NK-92 (cell line): Measurements from ENCODE around the gene SEBOX.

Experiments used
- DNase-seq: peaks from one replicate; lab custom pipeline; 2025; ENCODE audit not compliant: unreplicated experiment; lab: John Stamatoyannopoulos, UW

Gene SEBOX

DNA sequence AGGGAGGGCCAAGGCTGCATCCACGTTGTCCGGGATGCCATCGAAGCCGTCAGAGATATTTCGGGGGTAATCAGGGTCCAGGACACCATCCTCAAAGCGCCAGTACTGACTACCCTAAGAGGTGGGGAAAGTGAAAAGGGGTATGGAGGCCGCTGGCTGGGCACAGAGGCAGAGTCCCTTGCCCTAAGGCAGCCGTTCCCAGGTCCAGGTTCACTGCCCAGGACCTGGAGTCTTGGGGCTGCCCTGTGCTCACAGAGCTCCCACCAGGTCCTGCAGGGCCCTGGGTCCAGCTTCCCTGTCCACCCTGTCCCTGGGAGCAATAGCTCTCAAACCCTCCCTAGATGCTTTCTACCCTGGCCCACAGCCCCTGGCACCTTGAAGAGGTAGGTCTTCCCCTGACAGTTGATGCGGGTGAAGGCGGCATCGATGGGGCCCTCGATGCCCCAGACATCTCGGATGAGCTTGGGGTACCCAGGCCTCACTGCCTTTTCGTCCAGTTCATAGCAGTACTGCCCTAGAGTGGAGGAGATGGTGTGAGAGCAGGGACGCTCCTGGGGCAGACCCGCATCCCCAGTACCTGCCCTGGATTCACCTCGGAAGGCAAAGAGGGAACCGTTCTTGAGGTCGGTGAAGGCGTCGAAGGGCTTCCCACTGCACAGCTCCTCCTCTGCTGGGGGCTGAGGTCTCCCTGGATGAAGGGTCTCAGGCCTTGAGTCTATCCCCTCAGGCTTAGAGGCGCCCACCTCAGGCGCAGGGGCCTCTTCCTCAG is 4.1 kb upstream of the SEBOX start:
- DNase-seq = no peak

- DNase-seq = no peak
These were observed 3.4 kb upstream of the SEBOX start for GRCh38 chr17:28368306-28368831.

DNA sequence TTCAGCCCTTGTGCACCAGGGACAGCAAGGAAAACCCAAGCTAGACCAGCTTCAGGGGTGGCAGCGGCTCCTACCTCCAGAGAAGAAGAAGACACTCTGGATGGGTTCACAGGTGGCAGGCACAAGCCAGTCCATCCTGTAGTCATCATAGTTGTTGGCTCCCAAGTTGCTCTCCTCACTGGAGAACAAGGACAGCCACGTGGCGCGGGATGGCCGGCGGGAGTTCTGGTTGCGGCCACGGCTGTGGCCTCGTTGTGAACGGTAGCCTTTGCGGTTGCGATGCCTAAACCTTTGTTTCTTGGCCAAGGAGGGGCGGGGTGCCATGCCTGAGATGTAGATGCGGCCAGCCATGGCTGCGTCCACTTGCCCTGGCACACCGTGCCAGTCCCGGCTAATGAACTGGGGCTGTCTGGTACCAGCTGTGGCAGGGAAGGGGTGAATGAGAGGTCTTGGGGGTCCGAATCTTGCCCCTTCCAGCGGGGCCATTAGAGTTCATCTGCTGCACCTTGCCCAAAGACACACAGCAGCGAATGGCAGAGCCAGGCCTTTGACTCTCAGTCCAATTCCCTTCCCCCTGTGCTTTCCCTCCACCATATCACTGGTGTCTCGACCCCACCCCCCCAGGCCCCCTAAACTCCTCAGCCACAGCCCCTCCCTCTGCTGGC is 2.8 kb upstream of the SEBOX start:
- no peak for DNase-seq

DNA sequence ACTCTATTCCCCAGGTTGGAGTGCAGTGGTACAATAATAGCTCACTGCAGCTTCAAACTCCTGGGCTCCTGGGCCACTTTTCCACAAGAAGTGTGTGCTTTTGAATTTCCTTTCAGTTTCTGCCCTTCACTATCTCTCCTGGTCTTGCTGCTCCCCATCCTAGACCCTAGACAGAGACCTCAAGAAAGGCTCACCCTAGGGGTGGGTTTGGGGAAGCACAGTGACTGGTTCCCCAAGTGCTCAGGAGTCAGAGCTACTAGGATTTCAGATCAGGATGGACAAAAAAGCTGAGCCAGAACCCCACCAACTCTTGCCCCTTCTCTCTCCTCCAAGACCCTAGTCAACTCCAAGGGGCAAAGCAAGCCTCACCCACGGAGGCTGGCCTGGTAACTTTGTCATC is 1.6 kb upstream of the SEBOX start:
- no peak for DNase-seq

- no peak for DNase-seq
These were observed 488 bp upstream of the SEBOX start for GRCh38 chr17:28365487-28365886.

DNA sequence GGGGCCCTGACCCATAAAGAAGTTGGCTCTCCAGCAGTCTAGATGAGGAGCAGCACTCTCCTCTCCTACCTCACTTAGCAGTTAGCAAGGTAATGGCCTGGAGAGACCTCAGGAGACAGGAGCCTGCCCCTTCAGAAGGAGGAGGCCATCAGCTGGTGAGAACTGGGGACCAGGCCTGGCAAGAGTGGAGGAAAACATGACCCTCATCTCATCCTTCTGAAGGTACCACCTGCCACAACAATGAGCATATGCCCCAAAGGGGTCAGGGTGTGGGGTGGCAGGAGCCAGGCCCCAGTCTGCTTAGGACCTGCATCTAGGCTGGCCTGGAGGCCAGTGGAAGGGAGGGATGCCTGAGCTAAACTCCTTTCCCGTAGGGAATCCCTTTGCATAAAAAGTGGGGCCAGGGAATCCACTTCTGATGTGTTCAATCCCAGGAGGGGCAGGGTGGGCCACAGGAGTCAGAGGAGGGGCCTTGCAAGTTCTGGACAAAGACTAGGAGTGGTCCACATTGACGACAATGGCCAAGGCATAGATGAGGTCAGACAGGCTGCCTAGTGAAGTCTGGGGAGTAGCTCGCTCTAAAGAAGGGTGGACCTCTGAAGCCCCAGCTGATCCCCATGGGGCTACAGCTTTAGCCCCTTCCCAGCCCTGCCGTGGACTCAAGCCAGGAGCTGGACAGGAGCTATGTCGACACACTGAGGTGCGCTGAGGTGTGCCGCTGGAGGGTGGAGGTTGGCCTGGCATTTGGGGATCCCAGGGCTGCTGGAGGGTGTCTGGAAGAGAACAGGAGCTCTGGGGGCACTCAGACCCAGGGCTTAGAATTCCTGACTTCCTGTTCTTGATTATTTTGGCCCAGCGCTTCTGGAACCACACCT is 986 bp downstream of the SEBOX start:
- DNase-seq = no peak

DNA sequence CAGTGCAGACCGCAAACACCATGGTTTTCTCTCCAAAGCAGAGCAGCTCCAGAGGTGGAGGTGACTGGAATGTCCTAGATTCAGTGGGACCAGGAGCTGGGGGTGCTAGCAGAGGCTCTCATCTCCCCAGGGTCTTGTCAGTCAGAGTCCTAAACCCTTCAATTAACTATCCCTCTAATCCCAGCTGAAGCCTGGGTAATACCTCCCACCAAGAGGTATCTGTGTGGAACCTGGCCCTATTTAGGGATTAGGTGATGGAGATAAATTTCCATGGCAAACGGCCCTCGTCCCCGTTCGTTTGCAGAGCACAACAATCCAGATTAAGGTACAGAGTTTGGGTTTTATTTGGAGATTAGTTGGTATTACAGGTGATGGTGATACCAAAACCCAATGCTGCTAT is 1.8 kb downstream of the SEBOX start:
- DNase-seq = no peak

GRCh38 chr17:28357901-28358197 is 7.2 kb downstream of the SEBOX start:
- DNase-seq = no peak

DNA sequence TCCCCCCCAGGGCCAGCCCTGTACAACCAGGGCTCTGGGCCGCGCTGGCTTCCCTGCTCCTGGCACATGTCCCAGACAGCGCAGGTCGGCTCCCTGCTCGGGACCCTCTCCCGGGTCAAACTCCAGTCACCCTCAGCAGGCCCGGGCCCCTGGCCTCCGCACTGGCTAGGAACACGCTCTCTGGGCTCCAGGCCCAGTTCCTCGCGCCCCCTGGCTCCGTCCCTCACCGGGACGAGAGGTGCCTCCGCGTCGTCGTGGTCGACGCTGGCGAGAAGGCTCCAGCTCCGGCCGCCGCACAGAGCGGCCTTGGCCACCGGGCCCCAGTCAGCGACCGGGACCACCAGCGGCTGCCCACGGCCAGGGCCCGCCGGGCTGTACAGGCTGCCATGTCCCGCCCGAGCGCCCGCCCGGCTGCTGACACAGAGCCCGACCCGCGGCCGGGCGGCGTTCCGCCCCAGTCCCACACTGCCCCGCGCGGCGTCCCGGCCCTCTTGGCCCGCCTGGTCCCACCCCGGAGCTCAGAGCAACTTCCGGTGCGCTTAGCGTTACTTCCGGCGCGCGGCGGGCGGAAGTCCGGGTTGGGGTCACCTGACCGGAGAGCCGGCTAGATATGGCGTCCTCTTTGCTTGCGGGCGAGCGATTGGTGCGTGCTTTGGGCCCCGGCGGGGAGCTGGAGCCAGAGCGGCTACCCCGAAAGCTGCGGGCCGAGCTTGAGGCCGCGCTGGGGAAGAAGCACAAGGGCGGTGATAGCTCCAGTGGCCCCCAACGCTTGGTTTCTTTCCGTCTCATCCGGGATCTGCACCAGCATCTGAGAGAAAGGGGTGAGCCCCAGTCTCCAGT is 7.7 kb downstream of the SEBOX start, which contains the start of gene POLDIP2:
TSS of gene POLDIP2 (minus strand) at position 467 of the 840 bp plus-strand sequence. CDS start at position 388, 79 bp downstream.
- DNase-seq = peak; percentile 70

DNA sequence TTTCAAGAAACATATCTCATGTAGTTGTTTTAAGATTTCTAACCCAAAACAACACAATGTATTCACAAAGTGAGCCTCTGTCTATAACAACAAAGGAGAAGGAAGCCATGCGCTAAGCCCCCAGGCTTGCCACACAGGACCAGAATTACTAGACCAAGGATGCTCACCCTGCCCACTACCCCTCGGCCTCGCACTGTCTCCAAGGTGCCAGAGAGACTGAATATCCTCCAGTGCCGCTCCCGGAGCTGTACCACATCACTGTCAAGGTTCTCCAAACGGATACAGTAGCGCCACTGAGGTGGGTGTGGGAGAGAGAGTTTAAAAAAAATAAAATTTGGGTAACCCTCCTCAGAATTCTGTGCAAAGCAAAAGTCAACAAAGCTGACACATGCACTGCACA is 14.7 kb downstream of the SEBOX start:
- no peak for DNase-seq

- no peak for DNase-seq
These were observed 16.0 kb downstream of the SEBOX start for GRCh38 chr17:28348979-28349378.

DNA sequence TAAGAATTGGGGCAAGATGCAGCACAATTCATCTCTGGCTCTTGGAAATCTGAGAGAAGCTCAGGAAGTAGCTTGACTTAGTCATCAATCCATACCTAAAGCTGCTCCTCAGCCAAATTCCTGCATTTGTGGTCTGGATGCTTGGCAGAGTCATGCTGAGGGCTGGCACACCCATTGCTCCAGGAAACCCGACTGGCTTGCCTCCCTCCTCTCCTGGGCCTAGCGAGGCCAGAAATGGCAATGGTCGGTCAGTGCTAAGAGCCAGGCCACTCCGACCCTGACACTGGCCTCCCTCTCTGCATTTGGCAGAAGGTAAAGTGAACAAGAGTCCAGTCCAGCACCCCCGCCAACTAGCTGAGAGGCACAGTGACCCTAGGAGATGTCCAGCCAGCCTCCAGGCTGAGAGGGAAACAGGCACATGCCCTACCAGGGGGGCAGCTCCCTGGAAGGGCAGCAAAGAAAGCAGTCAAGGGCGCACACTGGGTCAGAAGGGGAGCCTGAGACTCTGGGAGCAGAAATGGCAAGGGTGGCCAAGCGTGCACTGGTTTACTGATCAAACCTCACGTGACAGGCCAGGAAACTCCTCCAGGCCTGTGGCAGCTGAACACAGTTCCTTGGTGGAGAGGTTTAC is 17.6 kb downstream of the SEBOX start:
- no peak for DNase-seq

- no peak for DNase-seq
These were observed 18.2 kb downstream of the SEBOX start for GRCh38 chr17:28346746-28347246.

- no peak for DNase-seq
These were observed 18.8 kb downstream of the SEBOX start for GRCh38 chr17:28346199-28346580.

DNA sequence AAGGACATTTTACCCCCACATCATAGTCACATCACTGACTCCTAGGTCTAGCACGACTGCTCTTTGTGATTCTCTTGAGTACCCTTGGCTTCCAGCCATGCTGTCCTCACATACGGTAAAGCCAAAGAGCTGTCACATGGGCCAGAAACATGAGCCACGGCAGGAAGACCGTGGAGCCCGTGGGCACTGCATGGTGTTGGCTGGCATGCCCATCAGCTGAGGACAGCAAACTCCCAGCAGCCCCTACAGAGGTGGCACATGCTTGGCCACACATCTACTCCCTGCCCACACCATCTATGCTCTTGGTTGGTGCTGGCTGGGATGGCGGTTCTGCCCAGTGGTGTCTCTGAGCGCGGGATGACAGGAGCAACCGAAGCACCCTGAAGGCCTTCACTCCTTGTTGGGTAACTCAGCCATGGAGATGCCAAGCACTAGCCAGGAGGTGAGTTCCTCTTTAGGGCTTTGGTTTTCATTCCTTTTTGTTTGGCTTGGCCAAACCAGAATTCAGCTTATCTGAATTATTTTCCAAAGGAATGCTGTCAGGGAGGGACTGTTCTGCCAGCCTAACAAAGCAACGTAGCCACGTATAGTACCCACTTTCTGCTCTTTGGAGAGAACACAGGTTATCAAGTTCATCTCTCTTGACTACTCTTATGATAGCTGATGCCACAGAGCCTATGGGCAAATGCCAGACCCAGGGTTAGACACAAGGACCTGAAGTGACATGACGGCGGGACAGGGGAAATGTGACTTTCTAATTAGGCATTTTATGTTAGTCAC is 19.4 kb downstream of the SEBOX start:
- no peak for DNase-seq

- no peak for DNase-seq
These were observed 20.5 kb downstream of the SEBOX start for GRCh38 chr17:28344435-28344901.

- DNase-seq = no peak
These were observed 21.0 kb downstream of the SEBOX start for GRCh38 chr17:28344011-28344410.

DNA sequence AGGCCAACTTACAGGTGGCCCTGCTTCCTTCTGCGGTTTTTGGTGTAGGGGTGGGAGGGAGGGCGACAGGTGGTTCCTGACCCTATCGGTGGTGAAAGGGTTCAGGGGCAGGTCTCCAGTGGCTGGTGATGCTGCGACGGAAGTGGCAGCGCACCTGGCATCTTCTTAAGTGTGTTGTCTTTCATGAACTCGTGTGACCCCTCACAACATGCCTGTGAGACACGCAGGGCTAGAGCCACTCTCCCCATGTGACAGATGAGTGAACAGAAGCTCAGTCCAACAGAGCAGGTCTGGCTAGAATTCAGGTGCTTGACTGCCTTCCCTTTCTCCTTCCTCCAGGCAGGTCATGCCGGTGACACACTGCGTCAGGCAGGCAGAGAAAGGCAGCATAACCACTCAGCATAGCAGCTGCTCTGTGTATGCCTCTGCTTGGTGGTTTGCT is 21.5 kb downstream of the SEBOX start:
- DNase-seq = no peak

DNA sequence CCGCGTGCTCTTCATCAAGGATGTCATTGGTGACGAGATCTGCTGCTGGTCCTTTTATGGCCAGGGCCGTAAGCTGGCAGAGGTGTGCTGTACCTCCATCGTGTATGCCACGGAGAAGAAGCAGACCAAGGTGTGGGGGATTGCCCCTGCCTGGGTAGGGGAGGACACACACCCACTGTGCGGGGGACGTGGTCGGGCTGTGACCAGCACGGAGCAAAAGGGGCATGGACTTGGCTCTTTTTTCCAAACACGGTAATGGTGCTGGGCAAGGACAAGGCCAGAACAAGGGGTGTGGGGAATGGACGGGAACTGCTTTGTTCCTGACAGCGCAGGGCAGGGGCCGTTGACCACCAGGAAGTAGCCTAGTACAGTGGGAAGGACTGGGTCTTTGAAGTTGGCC is 22.7 kb downstream of the SEBOX start:
- DNase-seq = no peak
